GM23338 (cell line): Measurements from ENCODE around the gene FUT1.

Source experiments
- CREB1 ChIP-seq: fragments of 250-450 bp; sonication (Bioruptor Pico); IDR thresholded peaks from 2 replicates; pipeline ENCODE4 v1.5.0; 2020; ENCODE audit warnings: low read depth, mild to moderate bottlenecking, moderate library complexity
- CTCF ChIP-seq, 2 experiments: fragments of 200-600 bp in 1 of 2; sonication (generic) in 1 of 2; conservative IDR thresholded peaks; 2 replicates each; pipeline versions ENCODE4 v1.5.1 to v1.6.1; 2016 to 2017; ENCODE audit warnings: antibody characterized with exemption in 2 of 2, low read depth in 2 of 2, mild to moderate bottlenecking in 2 of 2, moderate library complexity in 1 of 2
- EZH2 ChIP-seq: fragments of 200-600 bp; sonication (generic); IDR thresholded peaks from one replicate; pipeline ENCODE4 v1.8.0; 2017; ENCODE audit warnings: antibody characterized with exemption, mild to moderate bottlenecking, low read depth; ENCODE audit not compliant: unreplicated experiment
- EZH2phosphoT487 ChIP-seq: fragments of 200-600 bp; sonication (generic); IDR thresholded peaks from one replicate; pipeline ENCODE4 v1.8.1; 2018; ENCODE audit warnings: antibody characterized with exemption; ENCODE audit not compliant: unreplicated experiment
- JUNB ChIP-seq: IDR thresholded peaks from one replicate; pipeline ENCODE4 v1.6.1; 2016; ENCODE audit warnings: antibody characterized with exemption; ENCODE audit not compliant: unreplicated experiment
- POLR2AphosphoS5 ChIP-seq: IDR thresholded peaks from 2 replicates; pipeline ENCODE4 v1.6.1; 2016; ENCODE audit warnings: antibody characterized with exemption, low read depth
- STAT1 ChIP-seq: IDR thresholded peaks from one replicate; pipeline ENCODE4 v1.6.1; 2016; ENCODE audit warnings: antibody characterized with exemption; ENCODE audit not compliant: unreplicated experiment
- ZNF114 ChIP-seq: fragments of 250-450 bp; sonication (Bioruptor Pico); IDR thresholded peaks from 2 replicates; pipeline ENCODE4 v1.5.0; 2020; ENCODE audit warnings: mild to moderate bottlenecking, moderate library complexity
- TF ChIP-seq, protein P1 (sequence below): IDR thresholded peaks from one replicate; pipeline ENCODE4 v1.6.1; 2018; ENCODE audit warnings: antibody characterized with exemption; ENCODE audit not compliant: unreplicated experiment
- TF ChIP-seq, protein P2 (sequence below): IDR thresholded peaks from 2 replicates; pipeline ENCODE4 v1.6.1; 2016; ENCODE audit warnings: antibody characterized with exemption

DNA sequence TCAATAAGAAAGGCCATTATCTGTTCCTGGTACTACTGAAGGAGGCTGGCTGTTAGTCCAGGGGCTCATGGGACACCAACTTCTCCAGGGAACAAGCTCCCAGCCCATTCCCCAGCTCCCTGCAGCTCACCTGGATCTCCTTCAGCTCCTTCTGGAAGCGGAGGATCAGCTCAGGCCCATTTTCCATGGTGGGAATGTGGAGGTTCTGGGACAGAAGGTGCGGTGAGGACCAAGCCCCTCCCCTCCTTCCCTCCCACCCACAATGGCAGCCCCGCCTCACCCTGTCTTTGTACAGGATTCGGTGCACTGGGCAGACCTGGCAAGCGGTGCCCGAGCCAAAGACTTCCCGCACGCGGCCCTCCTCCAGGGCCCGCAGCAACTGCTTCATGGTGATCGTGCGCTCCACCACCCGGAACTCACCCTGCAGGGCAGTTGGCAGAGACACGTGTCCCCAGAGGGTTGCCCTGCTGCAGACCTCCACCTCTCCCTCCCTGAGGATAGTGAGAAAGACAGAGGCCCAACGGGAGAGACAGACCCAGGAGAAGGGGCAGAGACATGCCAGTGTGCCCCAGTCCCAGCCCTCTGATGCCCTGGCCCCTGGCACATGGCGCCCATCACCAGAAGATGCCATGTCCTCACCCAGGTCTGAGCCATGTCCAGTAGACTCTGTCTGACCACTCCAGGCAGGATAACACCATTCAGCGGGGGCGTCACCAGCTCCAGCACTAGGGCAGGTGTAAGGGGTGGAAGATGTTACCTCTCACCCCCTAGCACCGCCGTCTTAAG is 44.0 kb upstream of the FUT1 start:
- TF ChIP-seq, protein P1, sequence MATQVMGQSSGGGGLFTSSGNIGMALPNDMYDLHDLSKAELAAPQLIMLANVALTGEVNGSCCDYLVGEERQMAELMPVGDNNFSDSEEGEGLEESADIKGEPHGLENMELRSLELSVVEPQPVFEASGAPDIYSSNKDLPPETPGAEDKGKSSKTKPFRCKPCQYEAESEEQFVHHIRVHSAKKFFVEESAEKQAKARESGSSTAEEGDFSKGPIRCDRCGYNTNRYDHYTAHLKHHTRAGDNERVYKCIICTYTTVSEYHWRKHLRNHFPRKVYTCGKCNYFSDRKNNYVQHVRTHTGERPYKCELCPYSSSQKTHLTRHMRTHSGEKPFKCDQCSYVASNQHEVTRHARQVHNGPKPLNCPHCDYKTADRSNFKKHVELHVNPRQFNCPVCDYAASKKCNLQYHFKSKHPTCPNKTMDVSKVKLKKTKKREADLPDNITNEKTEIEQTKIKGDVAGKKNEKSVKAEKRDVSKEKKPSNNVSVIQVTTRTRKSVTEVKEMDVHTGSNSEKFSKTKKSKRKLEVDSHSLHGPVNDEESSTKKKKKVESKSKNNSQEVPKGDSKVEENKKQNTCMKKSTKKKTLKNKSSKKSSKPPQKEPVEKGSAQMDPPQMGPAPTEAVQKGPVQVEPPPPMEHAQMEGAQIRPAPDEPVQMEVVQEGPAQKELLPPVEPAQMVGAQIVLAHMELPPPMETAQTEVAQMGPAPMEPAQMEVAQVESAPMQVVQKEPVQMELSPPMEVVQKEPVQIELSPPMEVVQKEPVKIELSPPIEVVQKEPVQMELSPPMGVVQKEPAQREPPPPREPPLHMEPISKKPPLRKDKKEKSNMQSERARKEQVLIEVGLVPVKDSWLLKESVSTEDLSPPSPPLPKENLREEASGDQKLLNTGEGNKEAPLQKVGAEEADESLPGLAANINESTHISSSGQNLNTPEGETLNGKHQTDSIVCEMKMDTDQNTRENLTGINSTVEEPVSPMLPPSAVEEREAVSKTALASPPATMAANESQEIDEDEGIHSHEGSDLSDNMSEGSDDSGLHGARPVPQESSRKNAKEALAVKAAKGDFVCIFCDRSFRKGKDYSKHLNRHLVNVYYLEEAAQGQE: no peak
- TF ChIP-seq CTCF (conservative IDR thresholded peaks at IDR 0.05; ENCODE audit: low read depth in 2 of 2) (no peak), EZH2phosphoT487 (no peak), CREB1 (CRISPR knock-in tag) (no peak), EZH2 (no peak), POLR2AphosphoS5 (no peak; the same call in 1 of the 2 replicates), JUNB (no peak), STAT1 (no peak), ZNF114 (no peak)
- TF ChIP-seq, protein P2, sequence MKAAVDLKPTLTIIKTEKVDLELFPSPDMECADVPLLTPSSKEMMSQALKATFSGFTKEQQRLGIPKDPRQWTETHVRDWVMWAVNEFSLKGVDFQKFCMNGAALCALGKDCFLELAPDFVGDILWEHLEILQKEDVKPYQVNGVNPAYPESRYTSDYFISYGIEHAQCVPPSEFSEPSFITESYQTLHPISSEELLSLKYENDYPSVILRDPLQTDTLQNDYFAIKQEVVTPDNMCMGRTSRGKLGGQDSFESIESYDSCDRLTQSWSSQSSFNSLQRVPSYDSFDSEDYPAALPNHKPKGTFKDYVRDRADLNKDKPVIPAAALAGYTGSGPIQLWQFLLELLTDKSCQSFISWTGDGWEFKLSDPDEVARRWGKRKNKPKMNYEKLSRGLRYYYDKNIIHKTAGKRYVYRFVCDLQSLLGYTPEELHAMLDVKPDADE: no peak
